GM19043 (cell line): Measurements from ENCODE around the gene CCT5.
"Not testable (repeated sequence)": the region's sequence is repeated elsewhere in the genome, so short reads cannot be mapped to it uniquely, and the experiment has no call there.

Experiments used
- ATAC-seq: cut with Tn5 transposase; IDR thresholded peaks from one replicate; pipeline ENCODE4 v1.9.1; 2021; ENCODE audit warnings: low read depth; ENCODE audit not compliant: unreplicated experiment

Gene CCT5

GRCh38 chr5:10297646-10298204 lies 47.6 kb downstream of the CCT5 start:
- ATAC-seq = no peak

- ATAC-seq = no peak
Observed at GRCh38 chr5:10300246-10300645, 50.2 kb downstream of the CCT5 start.

GRCh38 chr5:10301266-10301665 lies 51.2 kb downstream of the CCT5 start:
- no peak for ATAC-seq

- ATAC-seq = no peak
Observed at GRCh38 chr5:10301842-10302610, 51.9 kb downstream of the CCT5 start.

GRCh38 chr5:10303201-10303600 lies 53.1 kb downstream of the CCT5 start:
- ATAC-seq = no peak

- no peak for ATAC-seq
Observed at GRCh38 chr5:10303699-10304170, 53.7 kb downstream of the CCT5 start.

- no peak for ATAC-seq
Observed at GRCh38 chr5:10304932-10305331, 54.9 kb downstream of the CCT5 start.

- no peak for ATAC-seq
Observed at GRCh38 chr5:10306114-10306513, 56.0 kb downstream of the CCT5 start.

GRCh38 chr5:10306806-10307205 lies 56.7 kb downstream of the CCT5 start:
- no peak for ATAC-seq

GRCh38 chr5:10307206-10308148 lies 57.4 kb downstream of the CCT5 start, which contains the start of gene CMBL:
Gene CMBL (minus strand): TSS chr5:10307902. CDS start chr5:10290762, 17,140 bp downstream.
- ATAC-seq = peak; percentile 67

GRCh38 chr5:10308844-10309243 lies 58.8 kb downstream of the CCT5 start:
- ATAC-seq = no peak

- no peak for ATAC-seq
Observed at GRCh38 chr5:10310066-10310779, 60.1 kb downstream of the CCT5 start.

GRCh38 chr5:10310835-10311570 lies 60.9 kb downstream of the CCT5 start:
- ATAC-seq = not testable (repeated sequence)

GRCh38 chr5:10311595-10312425 lies 61.7 kb downstream of the CCT5 start:
- no peak for ATAC-seq

GRCh38 chr5:10315201-10315600 lies 65.1 kb downstream of the CCT5 start:
- no peak for ATAC-seq
